Right lobe of liver (tissue), 4 donors: ENCODE data around the gene IFITM10.
"Not testable (repeated sequence)": the region's sequence is repeated elsewhere in the genome, so short reads cannot be mapped to it uniquely, and the experiment has no call there.

Experiments used
- POLR2A ChIP-seq: fragments of 450-650 bp; IDR thresholded peaks from one replicate; pipeline ENCODE4 v1.6.1; 2017; ENCODE audit warnings: antibody characterized with exemption, mild to moderate bottlenecking
- TF ChIP-seq, protein P1 (sequence below), 4 donors: fragments of 200-600 bp in 3 of 4; fragments of 450-650 bp in 1 of 4; IDR thresholded peaks; one replicate each; pipeline versions ENCODE4 v1.5.1 to v1.8.0; 2016 to 2022; ENCODE audit warnings: antibody characterized with exemption in 4 of 4, mild to moderate bottlenecking in 2 of 4
- donor health status: DM: no; HTN: no; CAD: no.
- donor health status: DM: no; HTN: no; CAD: no.
- donor health status: DM: no; HTN: yes; CAD: no.

GRCh38 chr11:1684886-1685874 is 65.2 kb downstream of the IFITM10 start:
- TF ChIP-seq, protein P1, sequence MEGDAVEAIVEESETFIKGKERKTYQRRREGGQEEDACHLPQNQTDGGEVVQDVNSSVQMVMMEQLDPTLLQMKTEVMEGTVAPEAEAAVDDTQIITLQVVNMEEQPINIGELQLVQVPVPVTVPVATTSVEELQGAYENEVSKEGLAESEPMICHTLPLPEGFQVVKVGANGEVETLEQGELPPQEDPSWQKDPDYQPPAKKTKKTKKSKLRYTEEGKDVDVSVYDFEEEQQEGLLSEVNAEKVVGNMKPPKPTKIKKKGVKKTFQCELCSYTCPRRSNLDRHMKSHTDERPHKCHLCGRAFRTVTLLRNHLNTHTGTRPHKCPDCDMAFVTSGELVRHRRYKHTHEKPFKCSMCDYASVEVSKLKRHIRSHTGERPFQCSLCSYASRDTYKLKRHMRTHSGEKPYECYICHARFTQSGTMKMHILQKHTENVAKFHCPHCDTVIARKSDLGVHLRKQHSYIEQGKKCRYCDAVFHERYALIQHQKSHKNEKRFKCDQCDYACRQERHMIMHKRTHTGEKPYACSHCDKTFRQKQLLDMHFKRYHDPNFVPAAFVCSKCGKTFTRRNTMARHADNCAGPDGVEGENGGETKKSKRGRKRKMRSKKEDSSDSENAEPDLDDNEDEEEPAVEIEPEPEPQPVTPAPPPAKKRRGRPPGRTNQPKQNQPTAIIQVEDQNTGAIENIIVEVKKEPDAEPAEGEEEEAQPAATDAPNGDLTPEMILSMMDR (IDR thresholded peaks at IDR 0.05) = not testable (repeated sequence)
- not testable (repeated sequence) for TF ChIP-seq POLR2A
